Fibroblast of gingiva (primary cell): ENCODE data around the gene RAI14.
"Not testable (repeated sequence)": the region's sequence is repeated elsewhere in the genome, so short reads cannot be mapped to it uniquely, and the experiment has no call there.

Experiments
- DNase-seq: peaks from one replicate; pipeline ENCODE4 v3.0.0-alpha.2; 2011; ENCODE audit warnings: low read depth

RAI14 gene

DNA sequence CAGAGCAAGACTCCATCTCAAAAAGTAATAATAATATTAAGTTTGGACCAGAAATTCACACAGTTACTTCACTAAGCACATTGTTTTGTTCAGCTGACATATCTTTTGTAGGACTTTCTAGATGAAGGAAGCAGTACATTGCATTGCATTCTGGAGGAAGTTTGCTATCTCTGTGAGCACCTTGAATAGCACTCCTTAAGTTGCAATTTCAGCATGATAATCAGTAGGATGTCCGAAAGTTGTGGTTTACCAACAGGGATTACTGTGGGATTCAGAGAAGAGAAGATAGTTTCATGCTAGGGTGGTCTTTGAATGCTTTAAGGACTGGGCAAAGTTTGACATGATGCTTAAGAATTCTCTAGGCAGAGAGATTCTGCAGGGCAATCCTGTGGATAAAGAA, 164.5 kb downstream of the RAI14 start:
- DNase-seq: no peak

DNA sequence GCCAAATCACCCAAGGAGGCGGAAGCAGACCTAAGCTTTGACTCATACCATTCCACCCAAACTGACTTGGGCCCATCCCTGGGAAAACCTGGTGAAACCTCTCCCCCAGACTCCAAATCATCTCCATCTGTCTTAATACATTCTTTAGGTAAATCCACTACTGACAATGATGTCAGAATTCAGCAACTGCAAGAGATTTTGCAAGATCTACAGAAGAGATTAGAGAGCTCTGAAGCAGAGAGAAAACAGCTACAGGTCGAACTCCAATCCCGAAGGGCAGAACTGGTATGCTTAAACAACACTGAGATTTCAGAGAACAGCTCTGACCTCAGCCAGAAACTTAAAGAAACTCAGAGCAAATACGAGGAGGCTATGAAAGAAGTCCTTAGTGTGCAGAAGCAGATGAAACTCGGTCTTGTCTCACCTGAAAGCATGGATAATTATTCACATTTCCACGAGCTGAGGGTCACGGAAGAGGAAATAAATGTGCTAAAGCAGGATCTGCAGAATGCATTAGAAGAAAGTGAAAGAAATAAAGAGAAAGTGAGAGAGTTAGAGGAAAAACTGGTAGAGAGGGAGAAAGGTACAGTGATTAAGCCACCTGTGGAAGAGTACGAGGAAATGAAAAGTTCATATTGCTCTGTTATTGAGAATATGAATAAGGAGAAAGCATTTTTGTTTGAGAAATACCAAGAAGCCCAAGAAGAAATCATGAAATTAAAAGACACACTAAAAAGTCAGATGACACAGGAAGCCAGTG, 167.0 kb downstream of the RAI14 start:
- no peak for DNase-seq

- no peak for DNase-seq
Observed at GRCh38 chr5:34826347-34826746, 170.2 kb downstream of the RAI14 start.

DNA sequence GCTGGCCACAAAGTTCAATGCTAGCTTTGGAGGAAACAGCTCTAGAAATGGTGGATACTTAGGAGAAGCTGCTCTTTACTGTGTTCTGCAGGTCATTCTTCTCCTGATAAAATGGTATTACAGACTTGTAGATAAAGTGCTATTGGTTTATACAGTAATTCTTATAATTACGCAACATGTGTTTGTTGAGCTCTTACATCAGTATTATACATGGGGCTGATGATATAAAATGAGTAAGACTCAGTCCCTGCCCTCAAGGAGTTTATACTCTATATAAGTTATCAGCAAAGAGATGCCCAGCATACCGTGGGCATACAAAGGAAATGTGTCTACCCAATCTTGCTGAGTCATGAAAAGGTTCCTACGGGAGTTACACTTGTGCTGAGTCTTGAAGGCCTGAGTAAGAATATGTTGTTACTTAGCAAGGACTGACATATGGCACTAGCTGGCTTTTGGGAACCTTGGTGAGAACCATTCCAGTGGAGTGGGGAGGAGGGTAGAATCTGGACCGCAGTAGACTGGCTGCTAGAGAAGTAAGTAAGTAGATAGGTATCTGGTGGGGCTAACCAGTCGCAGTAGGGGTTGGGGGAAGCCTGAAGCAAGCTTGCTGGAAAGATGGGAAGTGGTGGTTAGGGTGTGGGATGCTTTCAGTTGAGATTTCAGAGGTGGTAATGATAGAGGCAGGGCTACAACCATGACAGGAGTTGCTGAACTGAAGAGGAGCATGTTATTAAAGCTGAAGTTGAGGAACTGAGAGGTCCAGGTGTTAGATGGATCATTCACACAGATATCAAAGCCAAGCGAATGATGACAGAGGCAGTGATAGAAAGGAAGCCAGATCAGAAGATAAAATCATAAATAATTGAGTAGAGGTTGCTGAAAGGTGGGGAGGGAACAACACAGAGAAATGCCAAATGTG, 171.7 kb downstream of the RAI14 start:
- DNase-seq: no peak

DNA sequence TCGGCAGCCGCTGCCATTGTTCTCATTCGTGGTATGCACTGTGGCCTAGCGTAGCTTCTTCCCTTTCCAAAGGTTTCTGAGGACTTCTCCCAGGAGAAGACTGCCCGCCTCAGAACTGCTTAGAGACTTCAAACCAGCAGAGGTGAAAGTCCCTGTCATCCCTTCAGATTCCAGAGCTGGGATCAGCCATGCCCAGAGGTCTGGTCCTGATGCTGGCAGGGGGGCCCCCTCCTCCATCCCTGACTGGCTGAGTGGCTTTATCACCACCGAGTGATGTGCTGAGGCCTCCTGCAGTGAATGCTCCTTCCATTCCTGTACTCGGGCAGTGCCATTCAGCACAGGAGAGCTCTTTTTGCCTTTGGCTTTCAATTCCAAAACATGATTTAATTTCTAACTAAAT, 174.7 kb downstream of the RAI14 start:
- DNase-seq: not testable (repeated sequence)

DNA sequence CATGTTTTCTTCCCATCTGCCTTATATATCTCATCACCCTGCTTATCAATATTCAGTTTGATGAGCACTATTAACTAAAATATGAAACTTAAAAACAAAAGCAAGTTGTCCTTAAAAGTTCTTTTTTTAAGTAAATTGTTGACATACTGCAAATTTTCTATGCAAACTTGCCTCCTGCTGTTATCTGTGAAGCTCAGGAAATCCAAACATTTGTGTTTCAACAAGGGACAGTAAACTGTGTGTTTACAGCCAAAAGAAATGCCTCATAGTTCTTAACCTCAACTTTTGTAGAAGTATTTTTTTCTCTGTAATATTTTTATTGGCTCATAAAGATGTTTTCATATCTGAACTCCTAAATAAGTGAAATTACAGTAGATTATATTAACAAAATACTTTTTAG, 175.2 kb downstream of the RAI14 start:
- DNase-seq: no peak

DNA sequence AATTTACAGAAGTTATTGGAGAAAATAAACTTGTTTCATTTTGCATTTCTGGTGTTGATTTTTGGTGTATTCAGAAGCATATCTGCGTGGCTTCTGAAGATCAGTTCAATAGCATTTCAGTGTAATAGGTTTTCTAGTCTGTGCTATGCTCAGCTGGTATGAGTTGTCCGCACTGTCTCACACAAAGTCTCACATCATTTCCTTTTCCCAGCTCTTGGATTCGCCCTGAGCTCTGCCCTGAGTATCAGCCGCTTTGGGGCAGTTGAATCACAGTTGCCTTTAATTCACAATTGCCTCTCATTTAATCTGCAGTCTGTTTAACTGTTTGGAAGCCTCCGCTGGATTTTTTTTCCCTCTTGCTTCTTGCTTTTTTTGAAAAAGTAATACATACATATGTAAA, 176.4 kb downstream of the RAI14 start:
- no peak for DNase-seq

DNA sequence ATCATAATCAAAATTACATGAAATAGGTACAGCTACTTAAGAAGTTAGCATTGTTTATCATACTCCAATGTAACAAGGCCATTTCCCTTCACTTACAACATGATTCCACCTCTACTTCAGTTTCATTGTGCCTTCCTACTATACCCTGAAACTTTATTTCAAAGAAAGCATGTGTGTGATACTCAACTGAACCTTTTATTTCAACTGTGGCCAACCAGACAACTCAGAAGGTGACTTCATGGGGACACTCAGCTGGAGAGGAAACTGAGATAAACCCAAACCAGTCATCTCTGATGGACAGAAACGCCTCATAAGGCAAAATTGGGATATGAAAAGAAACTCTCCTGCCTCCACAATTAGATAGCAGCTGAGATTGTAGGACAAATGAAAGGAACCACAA, 177.0 kb downstream of the RAI14 start:
- DNase-seq: no peak

DNA sequence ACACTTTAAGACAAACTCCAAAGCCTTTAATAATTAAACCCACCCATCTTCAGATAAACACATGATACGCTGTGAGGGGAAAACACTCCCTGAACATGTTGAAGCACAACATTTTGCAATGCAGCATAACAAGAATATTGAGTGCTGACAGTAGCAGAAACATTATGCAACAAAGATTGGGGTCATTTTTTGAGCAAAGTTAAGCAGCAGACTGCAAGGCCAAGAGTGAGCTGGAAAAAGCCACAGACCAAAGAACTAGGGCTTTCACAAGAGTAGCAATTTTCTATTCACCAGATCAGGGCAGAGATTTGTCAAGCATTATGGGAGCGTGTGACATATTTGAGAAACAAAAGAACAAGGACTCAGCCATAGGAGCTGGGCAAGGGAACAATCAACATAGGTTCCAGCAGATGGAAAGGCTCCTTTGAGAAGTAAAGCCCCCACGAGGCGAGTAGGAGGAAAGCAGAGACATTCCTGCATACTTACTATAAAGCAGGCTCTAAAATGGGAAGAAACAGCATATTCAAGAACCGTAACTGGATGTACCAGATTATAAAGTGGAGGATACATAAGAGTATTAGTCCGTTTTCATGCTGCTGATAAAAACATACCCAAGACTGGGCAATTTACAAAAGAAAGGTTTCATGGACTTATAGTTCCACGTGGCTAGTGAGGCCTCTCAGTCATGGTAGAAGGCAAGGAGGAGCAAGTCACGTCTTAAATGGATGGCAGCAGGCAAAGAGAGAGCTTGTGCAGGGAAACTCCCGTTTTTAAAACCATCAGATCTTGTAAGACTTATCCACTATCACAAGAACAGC, 178.1 kb downstream of the RAI14 start:
- DNase-seq: peak; percentile 73

- DNase-seq: no peak
Observed at GRCh38 chr5:34834794-34835089, 178.6 kb downstream of the RAI14 start.

- no peak for DNase-seq
Observed at GRCh38 chr5:34835664-34836063, 179.5 kb downstream of the RAI14 start.

GRCh38 chr5:34838785-34839714, 182.9 kb downstream of the RAI14 start, which contains the start of gene TTC23L:
TTC23L (plus strand) TSS chr5:34839164; CDS start chr5:34840672, 1,508 bp downstream.
- DNase-seq: peak; percentile 78

DNA sequence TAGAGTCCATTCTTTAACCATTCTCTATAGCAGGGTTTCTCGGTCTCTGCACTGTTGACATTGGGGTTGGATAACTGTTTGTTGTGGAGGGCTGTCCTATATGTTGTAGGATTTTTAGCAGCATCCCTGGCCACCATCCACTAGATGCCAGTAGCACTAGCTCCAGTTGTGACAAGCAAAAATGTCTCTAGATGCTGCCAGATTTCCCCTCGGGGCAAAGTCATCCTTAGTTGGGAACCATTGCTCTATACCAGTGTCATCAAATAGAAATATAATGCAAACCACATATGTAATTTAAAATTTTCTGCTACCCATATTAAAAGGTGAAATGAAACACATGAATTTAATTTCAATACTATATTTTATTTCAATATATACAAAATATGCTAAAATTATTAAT, 185.7 kb downstream of the RAI14 start:
- DNase-seq: no peak

GRCh38 chr5:34842554-34842953, 186.4 kb downstream of the RAI14 start:
- DNase-seq: no peak

GRCh38 chr5:34843497-34843896, 187.4 kb downstream of the RAI14 start:
- peak; percentile 74 for DNase-seq

DNA sequence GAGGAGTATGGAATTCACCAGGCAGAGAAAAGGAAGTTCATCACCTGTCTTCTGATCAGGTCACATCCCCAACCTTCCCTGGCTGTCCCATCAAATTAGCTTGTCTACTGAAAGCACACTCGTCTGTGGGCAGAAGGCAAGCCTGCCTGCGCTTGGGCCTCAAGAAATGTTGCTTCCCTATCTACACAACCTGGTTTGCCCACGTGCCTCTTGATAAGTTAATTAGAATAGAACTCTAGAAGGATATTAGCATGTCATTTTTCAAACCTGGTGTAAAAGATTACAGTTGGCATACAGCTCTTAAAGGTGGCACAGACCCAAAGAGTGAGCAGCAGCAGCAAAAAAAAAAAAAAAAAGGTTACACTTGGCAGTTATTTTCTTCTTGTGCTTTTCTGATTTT, 188.0 kb downstream of the RAI14 start:
- DNase-seq: no peak

DNA sequence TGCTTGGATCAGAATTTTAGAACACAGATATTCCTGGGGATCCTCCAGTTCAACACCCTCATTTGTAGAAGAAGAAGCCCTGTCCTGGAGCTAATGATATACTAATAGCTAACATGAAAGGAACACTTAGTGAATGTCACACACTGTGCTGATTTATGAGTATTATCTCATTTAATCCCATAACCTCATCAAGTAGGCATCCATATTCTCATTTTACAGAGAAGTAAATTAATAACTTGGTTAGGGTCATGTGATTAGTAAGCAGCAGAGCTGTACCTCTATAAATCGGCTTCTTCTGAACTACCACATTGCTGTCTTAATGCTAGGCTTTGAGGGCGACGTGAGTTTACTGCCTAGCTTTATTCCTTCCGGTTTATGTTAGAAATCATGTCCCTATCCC, 188.9 kb downstream of the RAI14 start:
- no peak for DNase-seq

- no peak for DNase-seq
Observed at GRCh38 chr5:34847056-34847455, 190.9 kb downstream of the RAI14 start.

DNA sequence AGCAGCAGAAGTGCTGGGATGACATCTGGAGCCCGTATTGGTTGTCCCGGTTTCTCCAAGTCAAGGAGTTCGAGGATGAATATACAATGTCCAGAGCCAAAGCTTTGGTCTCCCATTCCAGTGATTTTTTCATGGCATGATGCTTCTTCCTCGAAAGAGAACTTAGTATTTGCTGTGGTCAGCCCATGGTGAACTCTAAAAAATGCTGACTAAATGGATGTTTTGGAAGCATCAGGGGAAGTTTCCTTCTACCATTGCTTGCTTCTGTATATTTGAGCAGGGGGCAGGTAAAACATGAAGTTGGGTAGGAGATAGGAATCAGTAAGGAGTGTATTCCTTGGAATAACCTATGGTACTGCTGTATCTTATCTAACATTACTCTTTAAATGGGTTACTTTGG, 191.4 kb downstream of the RAI14 start:
- no peak for DNase-seq

- no peak for DNase-seq
Observed at GRCh38 chr5:34848230-34848629, 192.1 kb downstream of the RAI14 start.

- no peak for DNase-seq
Observed at GRCh38 chr5:34849253-34849652, 193.1 kb downstream of the RAI14 start.
